Inflammatory macrophage (primary cell): ENCODE measurements around the gene NCK2.

Source experiments
- DNase-seq, 2 donors: peaks; one replicate each; pipeline ENCODE4 v3.0.0-alpha.2; 2020 to 2022

Gene NCK2

GRCh38 chr2:105736145-105736544 is 8.6 kb upstream of the NCK2 start:
- no peak for DNase-seq

DNA sequence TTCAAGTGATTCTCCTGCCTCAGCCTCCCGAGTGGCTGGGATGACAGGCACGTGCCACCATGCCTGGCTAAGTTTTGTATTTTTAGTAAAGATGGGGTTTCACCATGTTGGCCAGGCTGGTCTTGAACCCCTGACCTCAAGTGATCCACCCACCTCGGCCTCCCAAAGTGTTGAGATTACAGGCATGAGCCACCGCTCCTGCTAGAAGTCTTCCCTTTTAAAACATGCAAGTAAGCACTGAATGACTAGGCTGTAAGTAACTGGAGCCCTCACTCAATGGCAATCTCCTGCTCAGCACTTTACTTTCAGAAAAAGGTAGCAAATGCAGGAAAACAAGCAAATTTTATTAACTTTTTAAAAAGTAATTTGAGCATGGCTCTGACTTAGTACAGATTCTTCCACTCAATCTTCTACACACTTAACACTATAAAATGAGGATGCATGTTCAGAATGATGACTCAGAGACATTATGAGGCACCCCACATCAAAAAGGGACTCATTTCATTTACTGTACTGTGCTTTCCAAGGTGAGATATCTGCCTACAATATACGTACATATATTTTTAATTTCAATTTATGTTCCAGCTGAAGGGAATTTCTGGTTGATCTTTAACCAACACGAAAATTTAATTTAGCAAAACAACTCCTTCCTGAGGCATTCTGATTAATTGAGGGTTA is 6.6 kb upstream of the NCK2 start:
- DNase-seq = no peak

DNA sequence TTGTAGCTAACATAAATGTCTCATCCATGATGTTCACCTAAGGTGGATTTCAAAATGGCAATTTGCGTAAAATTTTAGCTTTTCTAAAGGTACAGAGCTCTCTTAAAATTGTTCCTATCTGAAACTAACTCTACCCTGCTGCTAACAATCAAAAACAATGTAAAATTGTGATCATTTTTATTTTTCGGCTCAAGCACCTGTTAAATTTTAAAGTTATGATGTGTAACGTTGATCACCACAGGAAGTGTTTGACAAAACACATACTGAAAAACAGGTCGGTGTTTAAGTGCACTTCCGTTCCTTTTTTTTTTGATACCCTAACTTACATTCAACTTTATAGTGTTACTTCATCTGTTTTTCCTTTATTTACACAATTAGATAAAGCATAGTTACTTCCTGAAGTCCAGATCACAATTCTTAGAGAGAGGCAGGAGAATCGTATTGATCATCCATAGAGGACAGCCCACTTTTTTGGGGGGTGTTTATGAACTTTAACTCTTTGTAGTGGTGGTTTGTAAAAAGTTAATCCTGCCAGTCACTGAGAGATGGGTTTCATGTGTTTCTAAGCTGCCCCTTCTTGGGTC is 6.0 kb upstream of the NCK2 start:
- DNase-seq = no peak

DNA sequence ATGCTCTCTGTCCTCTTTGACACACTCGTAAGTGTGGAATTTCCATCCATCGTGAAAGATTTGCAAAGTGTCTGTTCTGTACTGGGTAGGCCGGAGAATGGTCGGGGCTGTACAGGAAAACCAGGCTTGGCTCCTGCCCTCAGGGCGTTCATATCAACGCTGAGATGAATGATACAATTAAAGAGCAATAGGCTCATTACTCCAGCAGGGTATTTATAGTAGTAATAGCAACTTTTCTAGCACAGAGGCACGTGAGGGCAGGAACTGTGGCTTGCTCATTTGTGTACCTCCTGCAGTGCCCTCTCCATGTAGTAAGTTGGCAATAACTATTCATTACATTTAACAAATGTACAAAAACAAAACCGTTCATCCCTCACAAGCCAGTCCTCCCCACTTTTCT is 5.3 kb upstream of the NCK2 start:
- no peak for DNase-seq

GRCh38 chr2:105739944-105740530 is 4.7 kb upstream of the NCK2 start:
- no peak for DNase-seq

DNA sequence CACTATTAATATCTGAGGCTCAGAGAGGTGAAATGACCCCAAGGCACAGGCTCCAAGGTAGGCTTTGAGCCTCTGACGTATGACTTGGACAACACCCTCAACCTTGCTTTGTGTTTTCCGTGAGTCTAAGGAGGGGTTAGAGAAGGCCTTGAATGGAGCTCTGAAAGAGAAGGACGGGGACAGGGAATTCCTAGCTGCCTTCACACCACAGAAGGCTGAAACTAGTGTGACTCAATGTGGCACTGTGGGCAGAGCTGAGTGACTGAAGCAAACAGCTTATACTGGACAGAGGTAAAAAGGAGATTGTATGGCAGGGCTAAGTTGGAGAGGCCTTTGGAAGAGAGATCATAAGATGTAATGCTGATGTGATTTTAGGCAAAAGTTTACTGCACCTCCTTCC is 3.5 kb upstream of the NCK2 start:
- DNase-seq = no peak

DNA sequence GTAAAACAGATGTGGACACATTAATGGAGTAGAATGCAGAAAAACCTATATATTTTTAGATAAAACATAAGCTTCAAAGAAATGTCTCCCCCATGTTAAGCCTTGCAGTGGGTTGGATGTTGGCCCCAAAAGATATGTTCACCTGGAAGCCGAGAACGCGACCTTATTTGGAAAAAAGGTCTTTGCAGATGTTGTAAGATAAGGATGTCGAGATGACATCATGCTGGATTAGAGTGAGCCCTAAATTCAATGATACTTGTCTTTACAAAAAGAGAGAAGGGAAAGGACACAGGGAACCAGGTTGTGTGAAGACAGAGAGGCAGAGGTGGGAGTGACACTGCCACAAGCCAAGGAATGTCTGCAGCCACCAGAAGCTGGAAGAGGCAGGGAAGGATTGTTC is 3.1 kb upstream of the NCK2 start:
- DNase-seq = no peak

GRCh38 chr2:105744091-105744908 is 412 bp upstream of the NCK2 start:
- DNase-seq = peak in 1 of 2 donors; percentile 56

DNA sequence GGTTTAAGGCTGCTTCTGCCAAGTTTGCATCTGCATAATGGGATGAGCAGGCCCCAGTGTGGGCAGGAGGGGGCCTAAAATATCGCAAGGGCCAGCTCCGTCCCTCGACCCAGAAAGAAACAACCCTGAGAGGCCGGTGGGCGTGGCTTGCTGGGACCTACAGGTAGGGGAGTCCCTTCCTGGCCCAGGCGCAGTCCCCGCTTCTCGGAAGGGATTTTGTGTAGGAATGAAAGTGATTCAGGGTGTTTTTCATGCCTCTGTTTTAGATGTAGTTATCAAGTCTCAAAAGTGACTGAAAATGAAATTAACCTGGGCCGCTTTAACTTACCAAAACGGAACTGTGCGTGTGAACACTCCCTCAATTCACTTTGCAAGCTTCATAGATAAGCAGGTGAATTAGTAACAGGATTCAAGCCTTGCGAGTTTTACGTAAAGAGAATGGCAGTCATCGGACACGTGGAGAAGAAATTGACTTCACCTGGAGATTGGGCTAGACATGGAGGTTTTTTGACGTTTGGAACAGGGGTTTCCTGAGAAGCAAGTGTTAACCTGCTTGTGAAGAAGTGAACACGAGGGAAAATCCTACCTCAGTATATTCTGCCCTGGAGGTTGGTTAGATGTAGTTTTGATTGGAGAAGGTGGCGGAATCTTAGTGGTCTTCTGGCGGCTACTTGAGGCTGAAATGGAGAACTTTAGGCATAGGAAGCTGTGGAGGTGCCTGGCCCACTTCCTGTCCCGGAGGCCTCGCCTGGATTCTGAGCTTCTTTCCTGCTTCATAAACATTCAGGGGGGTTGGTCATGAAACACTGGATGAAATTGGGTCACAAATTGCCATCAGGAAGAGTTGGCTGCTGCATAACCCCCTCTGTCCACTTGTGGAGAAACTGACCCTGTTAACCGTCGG is 1.7 kb downstream of the NCK2 start:
- no peak for DNase-seq

GRCh38 chr2:105747254-105747894 is 2.7 kb downstream of the NCK2 start:
- DNase-seq = no peak

GRCh38 chr2:105747991-105748390 is 3.3 kb downstream of the NCK2 start:
- DNase-seq = no peak

- no peak for DNase-seq
These were observed 3.9 kb downstream of the NCK2 start for GRCh38 chr2:105748566-105748965.

DNA sequence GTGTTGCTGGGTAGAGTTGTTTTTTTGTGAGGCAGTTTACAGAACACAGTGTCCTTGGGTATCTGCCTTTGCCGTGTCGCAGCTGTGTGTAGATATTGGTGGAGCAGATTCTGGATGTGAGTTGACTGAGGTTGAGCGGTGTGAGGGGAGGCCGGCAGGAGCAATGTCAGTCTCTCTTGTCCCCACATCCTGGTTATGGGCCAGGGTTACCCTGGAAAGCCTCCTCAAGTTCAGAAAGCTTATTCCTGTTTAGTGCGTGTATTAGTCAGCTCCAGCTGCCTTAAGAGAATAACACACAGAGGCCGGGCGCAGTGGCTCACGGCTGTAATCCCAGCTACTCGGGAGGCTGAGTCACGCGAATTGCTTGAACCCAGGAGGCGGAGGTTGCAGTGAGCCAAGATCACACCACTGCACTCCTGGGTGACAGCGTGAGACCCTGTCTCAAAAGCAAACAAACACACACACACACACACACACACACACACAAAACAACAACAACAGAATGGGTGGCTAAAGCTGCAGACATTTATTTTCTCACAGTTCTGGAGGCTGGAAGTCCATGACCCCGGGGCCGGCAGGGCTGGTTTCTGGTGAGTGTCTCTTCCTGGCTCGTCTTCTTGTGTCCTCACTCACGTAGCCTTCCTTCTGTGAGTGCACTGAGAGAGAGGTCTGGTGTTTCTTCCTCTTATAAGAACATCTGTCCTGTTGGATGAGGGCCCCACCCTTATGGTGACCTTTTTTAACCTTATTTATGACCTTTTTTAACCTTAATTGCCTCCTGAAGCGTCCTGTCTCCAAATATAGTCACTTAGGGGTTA is 5.1 kb downstream of the NCK2 start:
- DNase-seq = peak in 1 of 2 donors; percentile 33

DNA sequence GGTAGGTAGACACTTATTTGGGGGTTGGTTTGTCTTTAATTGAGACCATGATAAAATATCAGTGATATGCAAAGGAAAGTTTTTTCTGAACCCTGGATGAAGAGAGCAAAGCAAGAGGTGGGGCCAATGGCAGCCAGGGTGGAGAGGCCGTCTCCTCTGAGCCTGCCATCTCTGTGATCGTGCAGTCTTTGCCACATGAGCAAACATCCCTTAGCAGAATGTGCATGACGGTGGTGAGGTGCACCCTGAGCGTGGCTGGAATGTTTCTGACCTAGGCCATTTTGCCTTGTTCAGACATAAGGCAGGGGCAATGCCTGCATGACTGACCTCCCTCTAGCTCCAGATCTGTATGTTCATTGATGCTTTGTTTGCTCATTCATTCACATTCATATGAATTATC is 6.0 kb downstream of the NCK2 start:
- no peak for DNase-seq

DNA sequence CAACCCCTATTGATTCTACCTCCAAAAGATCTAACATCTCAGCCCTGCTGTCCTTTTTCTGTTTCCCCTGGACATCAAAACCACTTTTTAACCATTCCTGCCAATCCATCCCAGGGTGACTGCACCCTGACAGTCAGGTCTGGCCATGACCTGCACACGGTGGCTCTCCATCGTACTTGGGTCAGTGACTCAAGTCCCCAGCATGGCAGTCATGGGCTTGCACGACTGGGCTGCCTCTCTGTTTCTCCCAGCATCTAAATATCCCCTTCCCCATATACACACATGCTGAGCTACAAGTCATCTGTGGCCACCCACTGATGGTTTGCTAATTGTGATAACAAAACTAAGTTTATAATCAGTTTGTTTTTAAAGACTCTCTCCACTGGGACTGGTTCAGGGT is 6.6 kb downstream of the NCK2 start:
- DNase-seq = no peak

DNA sequence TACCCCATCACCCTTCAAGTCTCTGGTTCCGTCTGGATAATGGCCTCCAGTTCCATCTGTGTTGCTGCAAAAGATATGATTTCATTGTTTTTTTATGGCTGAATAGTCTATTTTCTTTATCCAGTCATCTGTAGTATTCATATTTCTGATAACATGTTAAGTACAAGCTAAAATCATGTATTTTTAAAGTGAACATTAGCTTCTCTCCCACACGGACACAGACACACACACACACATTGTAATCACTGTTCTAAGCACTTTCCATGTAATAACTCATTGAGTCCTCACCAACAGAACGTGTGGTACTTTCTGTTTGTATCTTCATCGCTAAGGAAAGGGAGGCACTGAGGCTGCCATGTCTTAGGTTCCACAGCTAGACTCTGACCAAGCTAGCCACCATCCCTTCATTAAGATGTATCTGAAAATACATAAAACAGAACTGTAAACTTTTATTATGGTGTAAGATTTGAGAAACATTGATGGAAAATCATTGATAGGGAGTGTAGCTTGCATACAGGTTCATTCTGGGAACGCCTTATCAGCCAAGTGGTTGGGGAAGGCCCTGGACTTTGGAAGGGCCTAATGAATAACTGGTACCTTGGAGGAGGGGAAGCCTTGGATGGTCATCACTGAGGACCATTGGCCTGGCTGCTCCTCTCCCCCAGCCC is 8.1 kb downstream of the NCK2 start:
- no peak for DNase-seq

GRCh38 chr2:105753380-105753779 is 8.7 kb downstream of the NCK2 start:
- no peak for DNase-seq

DNA sequence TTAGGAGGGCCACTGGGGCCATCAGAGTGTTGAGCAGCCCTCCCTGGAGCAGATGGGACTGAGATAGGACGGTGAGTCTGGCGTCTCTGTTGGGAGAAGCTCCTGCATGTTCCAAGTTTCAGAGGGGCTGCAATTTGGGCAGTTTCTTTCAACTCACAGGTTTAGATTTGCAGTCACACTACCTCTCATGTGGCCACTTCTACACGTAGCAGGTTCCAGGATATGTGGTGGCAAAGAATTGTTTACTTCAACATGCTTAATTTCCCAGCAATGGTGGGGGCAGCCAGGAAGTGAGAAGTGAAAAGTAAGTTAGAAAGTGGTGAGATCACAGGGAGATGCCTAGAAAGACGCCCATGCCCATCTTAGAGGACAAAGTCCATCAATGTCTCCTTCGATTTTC is 9.3 kb downstream of the NCK2 start:
- no peak for DNase-seq

GRCh38 chr2:105754994-105755393 is 10.3 kb downstream of the NCK2 start:
- DNase-seq = peak; percentile 18 to 53

GRCh38 chr2:105755895-105756294 is 11.2 kb downstream of the NCK2 start:
- DNase-seq = no peak
